NK-92 (cell line): ENCODE data around the gene ZNF789.
"Not testable (repeated sequence)": the region's sequence is repeated elsewhere in the genome, so short reads cannot be mapped to it uniquely, and the experiment has no call there.

Experiments used
- DNase-seq: peaks from one replicate; lab custom pipeline; 2025; ENCODE audit not compliant: unreplicated experiment; lab: John Stamatoyannopoulos, UW

The ZNF789 gene

DNA sequence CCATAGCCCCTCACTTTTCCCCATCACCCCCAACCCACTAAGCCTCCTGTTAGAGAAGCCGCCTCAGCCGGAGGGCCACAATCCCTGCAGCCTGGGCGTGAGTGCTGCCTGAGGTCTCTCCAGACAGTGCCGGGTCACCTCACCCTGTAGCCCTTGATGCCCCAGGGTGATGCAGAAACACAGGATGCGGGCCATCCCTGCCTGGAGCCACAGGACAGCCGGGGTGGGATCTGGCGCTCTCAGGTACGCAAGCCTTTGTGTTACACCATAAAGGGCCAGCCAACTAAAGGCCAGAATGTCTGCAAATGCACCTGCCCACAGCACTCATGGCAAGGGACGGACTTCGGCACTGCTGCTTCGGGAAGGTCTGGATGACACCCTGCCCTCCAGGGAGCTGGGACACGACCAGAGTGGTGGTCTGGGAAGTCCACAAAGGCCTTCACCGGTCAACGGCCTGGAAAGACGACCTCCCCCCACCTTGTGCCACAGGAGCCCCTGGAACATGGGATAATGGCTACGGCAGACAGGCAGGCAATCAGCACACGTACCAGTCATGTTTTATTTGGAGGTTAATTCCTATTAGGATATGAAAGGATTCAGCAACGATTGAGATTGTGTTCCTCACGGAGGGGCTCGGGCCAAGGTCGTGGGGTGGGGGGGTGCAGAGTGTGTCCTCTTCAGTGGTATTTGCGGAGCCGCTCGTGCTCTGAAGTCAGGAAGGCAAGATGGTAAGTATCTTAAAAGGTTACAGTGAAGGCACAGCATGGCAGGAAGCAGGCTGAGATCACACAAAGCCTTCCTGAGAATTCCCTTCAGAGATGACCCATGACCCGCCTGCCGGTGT is 14.8 kb upstream of the ZNF789 start:
- DNase-seq = no peak

DNA sequence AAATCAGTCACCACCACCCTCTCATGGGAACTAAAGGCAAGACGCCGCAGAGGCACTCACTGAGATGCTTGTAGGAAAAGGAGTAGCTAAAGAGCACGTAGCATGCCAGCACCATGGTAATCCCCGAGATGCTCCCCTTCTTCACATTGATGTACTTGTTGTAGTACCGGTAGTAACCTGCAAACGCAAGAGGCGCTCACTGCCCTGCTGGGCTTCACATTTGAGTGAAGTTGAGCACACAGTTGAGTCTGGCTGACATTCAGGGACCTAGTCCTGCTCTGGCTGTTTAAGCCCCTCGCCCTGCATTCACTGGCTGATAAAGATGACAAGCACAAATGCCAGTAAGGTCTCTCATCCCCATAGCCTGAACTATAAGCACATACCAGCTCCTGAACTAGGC is 13.6 kb upstream of the ZNF789 start:
- no peak for DNase-seq

- DNase-seq = no peak
These were observed 12.0 kb upstream of the ZNF789 start for GRCh38 chr7:99460651-99461050.

GRCh38 chr7:99461221-99461620 is 11.5 kb upstream of the ZNF789 start:
- no peak for DNase-seq

- no peak for DNase-seq
These were observed 7.3 kb upstream of the ZNF789 start for GRCh38 chr7:99465421-99465768.

GRCh38 chr7:99468336-99468918 is 4.3 kb upstream of the ZNF789 start:
- DNase-seq = no peak

- DNase-seq = no peak
These were observed 3.2 kb upstream of the ZNF789 start for GRCh38 chr7:99469381-99470065.

DNA sequence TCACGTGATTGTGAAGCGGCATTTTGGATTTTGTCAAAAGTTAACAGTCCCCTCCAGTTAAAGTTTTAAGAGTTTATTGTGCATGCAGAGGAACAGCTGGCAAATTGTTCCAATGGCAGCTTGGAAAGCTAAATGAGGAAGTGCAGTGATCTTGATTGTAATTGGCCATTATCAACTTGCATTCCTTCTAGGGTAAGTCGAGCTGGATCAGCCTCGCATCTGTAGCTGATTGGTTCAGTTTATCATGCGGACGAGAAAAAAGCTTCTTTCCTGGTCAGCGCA is 566 bp downstream of the ZNF789 start:
- DNase-seq = no peak

DNA sequence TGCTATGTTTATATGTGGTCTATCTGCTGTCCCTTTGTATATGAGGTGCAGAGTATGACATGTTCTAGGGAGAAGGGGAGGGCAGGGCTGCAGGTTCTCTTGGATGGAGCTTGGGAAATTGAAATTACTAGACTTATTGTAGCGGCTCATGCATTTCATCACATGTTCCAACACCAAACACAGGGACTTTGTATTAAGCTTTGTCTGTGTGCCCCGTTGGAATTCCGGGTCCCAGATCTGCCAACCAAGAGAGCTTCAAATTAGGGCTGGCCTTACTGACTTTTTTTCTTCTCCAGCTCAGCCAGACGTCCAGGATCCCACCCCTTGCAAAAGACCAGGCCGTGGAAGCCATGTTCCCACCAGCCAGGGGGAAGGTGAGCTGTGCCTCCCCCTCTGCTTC is 3.4 kb downstream of the ZNF789 start:
- no peak for DNase-seq

GRCh38 chr7:99478464-99479440 is 6.1 kb downstream of the ZNF789 start:
- no peak for DNase-seq

DNA sequence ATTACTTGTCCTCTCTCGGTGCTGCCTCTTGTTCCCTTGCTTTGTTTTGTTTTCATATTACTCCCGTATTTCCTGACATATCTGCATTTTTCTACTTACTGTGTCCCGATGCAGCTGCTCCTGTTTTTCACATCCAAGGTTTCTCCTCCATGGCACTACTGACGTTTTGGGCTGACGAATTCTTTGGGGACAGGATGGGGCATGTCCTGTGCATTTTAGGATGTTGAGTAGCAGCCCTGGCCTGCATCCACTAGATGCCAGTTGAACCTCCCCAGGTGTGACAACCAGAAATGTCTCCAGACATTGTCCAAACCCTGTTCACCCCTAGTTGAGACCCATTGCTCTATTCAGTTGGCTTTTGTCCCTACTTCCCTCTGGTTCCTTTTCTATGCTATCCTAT is 12.4 kb downstream of the ZNF789 start:
- DNase-seq = no peak

GRCh38 chr7:99489235-99489634 is 16.5 kb downstream of the ZNF789 start:
- DNase-seq = no peak

DNA sequence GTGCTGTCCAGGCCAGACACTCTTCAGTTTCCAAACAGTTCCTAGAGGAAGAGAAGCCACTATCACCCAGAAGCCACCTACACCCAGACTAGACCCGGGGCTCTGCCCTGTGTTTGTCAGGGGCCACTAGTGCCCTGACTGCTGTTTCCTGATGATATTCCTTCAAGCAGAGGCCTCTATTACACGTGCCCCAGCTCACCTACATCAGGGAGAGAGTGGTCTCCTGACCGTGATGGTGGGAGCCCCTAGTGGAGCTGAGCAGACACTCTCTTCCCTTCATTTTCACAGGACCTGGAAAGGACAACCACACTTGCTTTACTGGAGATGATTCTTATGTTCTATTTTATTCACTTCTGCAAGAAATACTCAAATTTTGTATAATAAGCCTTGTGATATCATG is 18.2 kb downstream of the ZNF789 start:
- no peak for DNase-seq

GRCh38 chr7:99493823-99494222 is 21.1 kb downstream of the ZNF789 start:
- DNase-seq = no peak

- DNase-seq = no peak
These were observed 25.3 kb downstream of the ZNF789 start for GRCh38 chr7:99497766-99498545.

DNA sequence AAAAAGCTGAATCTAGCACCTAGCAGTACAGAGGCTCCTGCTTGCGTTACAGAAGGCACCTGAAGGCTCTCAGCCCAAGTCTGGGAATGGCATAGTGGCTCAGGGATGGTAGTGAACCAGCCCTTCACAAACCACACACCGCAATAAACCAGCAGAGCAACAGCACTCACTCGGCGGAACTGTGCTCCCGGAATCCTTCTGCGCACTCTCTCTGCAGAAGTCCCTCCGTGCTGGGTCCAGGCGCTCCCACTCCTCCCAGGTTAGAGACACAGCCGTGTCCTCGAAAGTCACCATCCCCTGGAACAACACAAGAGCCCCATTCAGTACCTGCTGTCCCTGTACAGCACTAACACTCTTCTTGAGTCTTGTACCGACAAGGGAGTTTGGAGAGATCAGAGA is 25.9 kb downstream of the ZNF789 start:
- no peak for DNase-seq

- DNase-seq = no peak
These were observed 26.7 kb downstream of the ZNF789 start for GRCh38 chr7:99499371-99499720.

GRCh38 chr7:99499721-99500636 is 27.3 kb downstream of the ZNF789 start, which contains the start of gene ZNF394:
Gene ZNF394, minus strand, starts transcription at chr7:99500281. Its CDS starts 188 bp downstream, at chr7:99500093.
- DNase-seq = no peak

- no peak for DNase-seq
These were observed 27.9 kb downstream of the ZNF789 start for GRCh38 chr7:99500637-99501009.

DNA sequence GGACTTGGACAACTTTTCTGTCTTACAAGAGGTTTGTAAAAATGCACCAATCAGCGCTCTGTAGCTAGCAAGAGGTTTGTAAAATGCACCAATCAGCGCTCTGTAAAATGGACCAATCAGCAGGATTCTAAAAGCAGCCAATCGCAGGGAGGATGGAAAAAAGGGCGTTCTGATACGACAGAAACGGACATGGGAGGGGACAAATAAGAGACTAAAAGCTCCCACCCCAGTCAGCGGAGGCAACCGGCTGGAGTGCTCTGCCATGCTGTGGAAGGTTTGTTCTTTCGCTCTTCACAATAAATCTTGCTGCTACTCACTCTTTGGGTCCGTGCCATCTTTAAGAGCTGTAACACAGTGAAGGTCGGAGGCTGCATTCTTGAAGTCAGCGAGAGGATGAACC is 28.5 kb downstream of the ZNF789 start:
- not testable (repeated sequence) for DNase-seq
